ENCODE results near the gene CIDEC. TPM values are rescaled to one million over a fixed set of nuclear protein-coding genes. Genes with fewer than 3 reads are reported as not detected.
"Not testable (repeated sequence)": the region's sequence is repeated elsewhere in the genome, so short reads cannot be mapped to it uniquely, and the experiment has no call there.

CIDEC gene
- polyA plus RNA-seq, 1 donor from 2014 or later: not detected

- Histone ChIP-seq H4K20me1 (ENCODE audit: insufficient read depth) (no peaks in the 10 kb centered on the region), H2AFZ (ENCODE audit: low read depth, low read length) (no peak overlapping the region), H3K27me3 (ENCODE audit: insufficient read depth, low read depth, low read length) (no peaks in the 10 kb centered on the region), H3K4me3 (ENCODE audit: low read length) (no peak overlapping the region), H3K9me2 (ENCODE audit: insufficient read depth, low read length) (no peaks in the 10 kb centered on the region), H3K27ac (ENCODE audit: low read length) (no peak overlapping the region), H3K36me3 (ENCODE audit: insufficient read depth, low read length) (no peaks in the 10 kb centered on the region), H3K4me2 (ENCODE audit: low read length) (no peak overlapping the region), H3K9me3 (ENCODE audit: low read length) (no peaks in the 10 kb centered on the region), H3F3A (ENCODE audit: insufficient read depth, low read length, poor library complexity, severe bottlenecking) (no peaks in the 10 kb centered on the region), H3K9ac (ENCODE audit: low read length) (no peak overlapping the region), H3K79me2 (replicated peaks; ENCODE audit: insufficient read depth, low read length) (no peaks in the 10 kb centered on the region)
- TF ChIP-seq RAD21 (conservative IDR thresholded peaks at IDR 0.05) (no peak), TAF1 (IDR thresholded peaks at IDR 0.05; ENCODE audit: low read depth) (no peak), REST (IDR thresholded peaks at IDR 0.05; ENCODE audit: borderline replicate concordance) (no peak), EZH2 (IDR thresholded peaks at IDR 0.05; ENCODE audit: borderline replicate concordance, insufficient read depth, low read length, poor library complexity, severe bottlenecking) (no peak), MXI1 (conservative IDR thresholded peaks at IDR 0.05; ENCODE audit: poor library complexity, severe bottlenecking) (no peak)
Measured at GRCh38 chr3:9855594-9855993, 24.5 kb downstream of the CIDEC start.

GRCh38 chr3:9854291-9854940, 25.6 kb downstream of the CIDEC start:
- not testable (repeated sequence) for H3K9me2 ChIP-seq (ENCODE audit: insufficient read depth, low read length); H3K4me2 ChIP-seq (ENCODE audit: low read length); H3K4me3 ChIP-seq (ENCODE audit: low read length); H3F3A ChIP-seq (ENCODE audit: insufficient read depth, low read length, poor library complexity, severe bottlenecking); H3K9me3 ChIP-seq (ENCODE audit: low read length); H3K9ac ChIP-seq (ENCODE audit: low read length); H4K20me1 ChIP-seq (ENCODE audit: insufficient read depth); H3K36me3 ChIP-seq (ENCODE audit: insufficient read depth, low read length); H3K79me2 ChIP-seq (replicated peaks; ENCODE audit: insufficient read depth, low read length); H3K27me3 ChIP-seq (ENCODE audit: insufficient read depth, low read depth, low read length); H3K27ac ChIP-seq (ENCODE audit: low read length); H2AFZ ChIP-seq (ENCODE audit: low read depth, low read length)

- Histone ChIP-seq H3K4me2 (ENCODE audit: low read length) (no peak overlapping the region), H3K9ac (ENCODE audit: low read length) (no peak overlapping the region), H3K9me2 (ENCODE audit: insufficient read depth, low read length) (no peaks in the 10 kb centered on the region), H3K79me2 (replicated peaks; ENCODE audit: insufficient read depth, low read length) (no peaks in the 10 kb centered on the region), H3K27me3 (ENCODE audit: insufficient read depth, low read depth, low read length) (no peaks in the 10 kb centered on the region), H3K36me3 (ENCODE audit: insufficient read depth, low read length) (no peaks in the 10 kb centered on the region), H2AFZ (ENCODE audit: low read depth, low read length) (no peak overlapping the region), H4K20me1 (ENCODE audit: insufficient read depth) (no peaks in the 10 kb centered on the region), H3K4me3 (ENCODE audit: low read length) (no peak overlapping the region), H3K9me3 (ENCODE audit: low read length) (no peaks in the 10 kb centered on the region), H3F3A (ENCODE audit: insufficient read depth, low read length, poor library complexity, severe bottlenecking) (no peaks in the 10 kb centered on the region), H3K27ac (ENCODE audit: low read length) (no peak overlapping the region)
- no peak for TF ChIP-seq CTCF (IDR thresholded peaks at IDR 0.05; ENCODE audit: poor library complexity, severe bottlenecking)
- TF ChIP-seq SMC3 (conservative IDR thresholded peaks at IDR 0.05; ENCODE audit: poor library complexity): no peak
- no peak for TF ChIP-seq EZH2 (IDR thresholded peaks at IDR 0.05; ENCODE audit: borderline replicate concordance, insufficient read depth, low read length, poor library complexity, severe bottlenecking)
- TF ChIP-seq RAD21 (conservative IDR thresholded peaks at IDR 0.05): no peak
- no peak for TF ChIP-seq REST (IDR thresholded peaks at IDR 0.05; ENCODE audit: borderline replicate concordance)
- TF ChIP-seq MXI1 (conservative IDR thresholded peaks at IDR 0.05; ENCODE audit: poor library complexity, severe bottlenecking): no peak
- TF ChIP-seq POLR2AphosphoS5 (IDR thresholded peaks at IDR 0.05): no peak
- no peak for TF ChIP-seq EP300 (conservative IDR thresholded peaks at IDR 0.05; ENCODE audit: poor library complexity, severe bottlenecking)
- TF ChIP-seq TAF1 (IDR thresholded peaks at IDR 0.05; ENCODE audit: low read depth): no peak
Measured at GRCh38 chr3:9852528-9852927, 27.5 kb downstream of the CIDEC start.

GRCh38 chr3:9851926-9852325, 28.1 kb downstream of the CIDEC start:
- not testable (repeated sequence) for H3K4me3 ChIP-seq (ENCODE audit: low read length); H3K27ac ChIP-seq (ENCODE audit: low read length); H3K9ac ChIP-seq (ENCODE audit: low read length); H3K36me3 ChIP-seq (ENCODE audit: insufficient read depth, low read length); H3K9me2 ChIP-seq (ENCODE audit: insufficient read depth, low read length); H3F3A ChIP-seq (ENCODE audit: insufficient read depth, low read length, poor library complexity, severe bottlenecking); H3K27me3 ChIP-seq (ENCODE audit: insufficient read depth, low read depth, low read length); H4K20me1 ChIP-seq (ENCODE audit: insufficient read depth); H3K79me2 ChIP-seq (replicated peaks; ENCODE audit: insufficient read depth, low read length); H3K9me3 ChIP-seq (ENCODE audit: low read length); H3K4me2 ChIP-seq (ENCODE audit: low read length); H2AFZ ChIP-seq (ENCODE audit: low read depth, low read length)
